A549 (cell line): ENCODE measurements around the gene UNC13D. TPM values are rescaled to one million over a fixed set of nuclear protein-coding genes. Genes with fewer than 3 reads are reported as not detected.

ENCODE experiments used
- ATAC-seq, 2 experiments: fragments of 200-7000 bp in 1 of 2; fragments of >200 bp in 1 of 2; cut with Nextera tagmentation in 1 of 2; cut with Tn5 transposase in 1 of 2; 3 replicates each; pipeline versions ENCODE4 v1.8.0 to v1.9.1; 2018 to 2020; ENCODE audit warnings: mild to moderate bottlenecking in 1 of 2, moderate library complexity in 1 of 2
- CTCF ChIA-PET: fragments of 300-600 bp; sonication (Branson Sonifier 250); formaldehyde crosslinking; extraction: SDS; loops from one replicate; lab custom pipeline; 2021; ENCODE audit warnings: antibody characterized with exemption, inconsistent platforms; lab: Yijun Ruan, JAX
- POLR2A ChIA-PET: fragments of 350-600 bp; formaldehyde crosslinking; extraction: SDS; loops from one replicate; lab custom pipeline; 2021; ENCODE audit warnings: antibody characterized with exemption, inconsistent platforms; lab: Yijun Ruan, JAX
- DNase-seq, 2 experiments: peaks; one replicate each; pipeline versions ENCODE4 v3.0.0 to v3.0.0-alpha.2; 2011 to 2016; ENCODE audit warnings: low read depth in 1 of 2, low spot score in 1 of 2
- FAIRE-seq: peaks from 2 replicates; lab custom pipeline; 2011; peaks lifted over from hg19 to GRCh38; lab: Jason Lieb, UNC
- H3K27ac ChIP-seq, 2 experiments: fragments of >200 bp; sonication (Bioruptor Twin); formaldehyde crosslinking; 3 replicates each; pipeline ENCODE4 v1.5.1; 2016 to 2017
- H3K4me1 ChIP-seq: fragments of >200 bp; sonication (Bioruptor Twin); formaldehyde crosslinking; 3 replicates; pipeline ENCODE4 v1.6.1; 2016
- H3K4me2 ChIP-seq: fragments of >200 bp; sonication (Bioruptor Twin); formaldehyde crosslinking; 3 replicates; pipeline ENCODE4 v1.6.1; 2016
- H3K4me3 ChIP-seq: fragments of >200 bp; sonication (Bioruptor Twin); formaldehyde crosslinking; 3 replicates; pipeline ENCODE4 v1.5.1; 2016
- H3K9me3 ChIP-seq: fragments of >200 bp; sonication (Bioruptor Twin); formaldehyde crosslinking; 3 replicates; pipeline ENCODE4 v1.6.1; 2016
- CBX2 ChIP-seq: fragments of 200-600 bp; sonication (generic); IDR thresholded peaks from 2 replicates; pipeline ENCODE4 v1.6.1; 2016; ENCODE audit warnings: low read depth, mild to moderate bottlenecking, borderline replicate concordance
- CEBPB ChIP-seq, 2 experiments: fragments of >200 bp in 1 of 2; sonication (Bioruptor Twin) in 1 of 2; formaldehyde crosslinking in 1 of 2; IDR thresholded peaks; 2 replicates each; pipeline ENCODE4 v1.6.1; 2012 to 2016
- EHF ChIP-seq: fragments of 250-450 bp; sonication (Bioruptor Pico); IDR thresholded peaks from 2 replicates; pipeline ENCODE4 v1.5.0; 2020; ENCODE audit warnings: mild to moderate bottlenecking
- EHMT2 ChIP-seq: fragments of 200-600 bp; sonication (generic); IDR thresholded peaks from 2 replicates; pipeline ENCODE4 v1.6.1; 2016; ENCODE audit warnings: antibody characterized with exemption, low read depth, mild to moderate bottlenecking, moderate library complexity
- EP300 ChIP-seq, 2 experiments: fragments of >200 bp; sonication (Bioruptor Twin); formaldehyde crosslinking; IDR thresholded peaks; 2 replicates in 1 of 2; 3 replicates in 1 of 2; pipeline ENCODE4 v1.6.1; 2016 to 2017
- ESRRA ChIP-seq: fragments of 150-350 bp; IDR thresholded peaks from 2 replicates; pipeline ENCODE4 v1.6.1; 2014; ENCODE audit warnings: mild to moderate bottlenecking, low read length, borderline replicate concordance
- HDAC2 ChIP-seq: fragments of 200-600 bp; sonication (generic); IDR thresholded peaks from 2 replicates; pipeline ENCODE4 v1.6.1; 2016
- HOXB13 ChIP-seq: fragments of 250-450 bp; sonication (Bioruptor Pico); IDR thresholded peaks from 2 replicates; pipeline ENCODE4 v1.5.0; 2020; ENCODE audit warnings: low read depth, mild to moderate bottlenecking, moderate library complexity
- JUN ChIP-seq, 2 experiments: fragments of >200 bp; sonication (Bioruptor Twin); formaldehyde crosslinking; IDR thresholded peaks; 2 replicates in 1 of 2; 3 replicates in 1 of 2; pipeline ENCODE4 v1.6.1; 2016 to 2017
- JUNB ChIP-seq: fragments of >200 bp; sonication (Bioruptor Twin); formaldehyde crosslinking; IDR thresholded peaks from 2 replicates; pipeline ENCODE4 v1.6.1; 2016
- KDM1A ChIP-seq: fragments of 200-600 bp; sonication (generic); IDR thresholded peaks from 2 replicates; pipeline ENCODE4 v1.6.1; 2016; ENCODE audit warnings: low read depth, mild to moderate bottlenecking
- MAFK ChIP-seq: fragments of 450-650 bp; IDR thresholded peaks from 2 replicates; pipeline ENCODE4 v1.6.1; 2014; ENCODE audit not compliant: partially characterized antibody
- NPAS2 ChIP-seq: fragments of 250-450 bp; sonication (Bioruptor Pico); IDR thresholded peaks from 2 replicates; pipeline ENCODE4 v1.8.0; 2022; ENCODE audit warnings: mild to moderate bottlenecking, moderate library complexity, borderline replicate concordance
- NR3C1 ChIP-seq: fragments of >200 bp; sonication (Bioruptor Twin); formaldehyde crosslinking; IDR thresholded peaks from 3 replicates; pipeline ENCODE4 v1.6.1; 2017
- PBX3 ChIP-seq: IDR thresholded peaks from 2 replicates; pipeline ENCODE4 v1.6.1; 2012
- POLR2A ChIP-seq: IDR thresholded peaks from 2 replicates; pipeline ENCODE4 v1.6.1; 2012; ENCODE audit warnings: mild to moderate bottlenecking, low read length
- RARB ChIP-seq: fragments of 250-450 bp; sonication (Bioruptor Pico); IDR thresholded peaks from 2 replicates; pipeline ENCODE4 v1.8.0; 2021; ENCODE audit warnings: mild to moderate bottlenecking, moderate library complexity
- REST ChIP-seq: fragments of 200-600 bp; sonication (generic); IDR thresholded peaks from 2 replicates; pipeline ENCODE4 v1.6.1; 2016; ENCODE audit warnings: antibody characterized with exemption, mild to moderate bottlenecking, moderate library complexity
- SREBF2 ChIP-seq: fragments of 450-650 bp; IDR thresholded peaks from 2 replicates; pipeline ENCODE4 v1.6.1; 2014; ENCODE audit warnings: mild to moderate bottlenecking, moderate library complexity
- ZNF302 ChIP-seq: fragments of 250-450 bp; sonication (Bioruptor Pico); IDR thresholded peaks from 2 replicates; pipeline ENCODE4 v1.9.0; 2021; ENCODE audit warnings: inconsistent platforms, mild to moderate bottlenecking, moderate library complexity
- ZSCAN20 ChIP-seq: fragments of 250-450 bp; sonication (Bioruptor Pico); IDR thresholded peaks from 2 replicates; pipeline ENCODE4 v1.8.0; 2022; ENCODE audit warnings: mild to moderate bottlenecking, moderate library complexity
- WGBS: methylation state at CpG from one replicate; pipeline ENCODE4 v1.1.6; 2017; ENCODE audit errors: missing lambda C conversion rate; 5-methylcytosine and 5-hydroxymethylcytosine counted together
- polyA plus RNA-seq, 4 experiments: library from polyadenylated mRNA; depleted of rRNA in 3 of 4; stranded (reverse); fragments of >200 nt; fragmentation: RNase III in 1 of 4; extraction: RNeasy Plus Mini Kit Qiagen cat#74134 plus additional on column Dnase treatment in 1 of 4; gene quantifications; 2 replicates in 3 of 4; 3 replicates in 1 of 4; pipeline ENCODE4 v1.2.3, GENCODE V29; 2011 to 2017

UNC13D gene
- polyA plus RNA-seq, 2 of the 4 experiments (the other 2 are of a cell fraction) = 1.6 to 3.5 TPM

DNA sequence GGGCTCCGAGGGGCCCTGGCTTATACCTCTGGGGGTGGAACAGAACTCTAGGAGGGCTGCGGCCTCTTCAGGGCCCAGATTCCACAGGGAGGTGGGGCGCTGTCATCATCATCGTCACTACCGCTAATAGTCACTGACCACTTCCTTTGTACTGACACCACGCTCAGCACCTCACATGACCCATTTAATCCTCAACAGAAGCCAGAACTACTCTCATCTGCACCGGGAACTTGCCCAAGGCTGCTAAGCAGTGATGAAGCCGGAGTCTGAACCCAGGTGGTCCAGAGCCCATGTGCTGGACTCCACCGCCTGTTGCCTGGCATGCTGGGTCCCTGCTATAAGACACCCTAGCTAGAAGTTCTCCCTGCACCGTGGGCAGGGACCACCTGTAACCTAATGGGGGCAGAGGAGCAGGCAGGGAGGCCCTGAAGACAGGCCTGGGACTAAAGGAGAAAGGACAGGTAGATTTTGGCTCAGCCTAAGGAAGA, 12.0 kb downstream of the UNC13D start:
- TF ChIP-seq SREBF2 (no peak), POLR2A (no peak), EP300 (IDR thresholded peaks at IDR 0.05) (no peak), REST (no peak), CEBPB (IDR thresholded peaks at IDR 0.05) (no peak), EHF (CRISPR knock-in tag) (no peak), RARB (CRISPR knock-in tag) (no peak), KDM1A (no peak), JUN (IDR thresholded peaks at IDR 0.05) (no peak), JUNB (no peak), ZSCAN20 (CRISPR knock-in tag) (no peak), NR3C1 (no peak), MAFK (no peak), NPAS2 (CRISPR knock-in tag) (no peak)
- DNase-seq (no peak), FAIRE-seq (no peak), ATAC-seq (no peak)
- no peak overlapping the region for H3K4me3 ChIP-seq
- WGBS = 84% methylated on average over 10 of the region's 10 CpGs
- H3K4me1 ChIP-seq = peaks cover 5% of the 10 kb centered on the region; the same call in 1 of the 3 replicates
- H3K27ac ChIP-seq = no peak overlapping the region
- ChIA-PET CTCF (interaction anchor here (0.9 to 37.0 kb wide), 5 partner anchors 5 to 46 kb away, joined by 3 to 691 read pairs (median 14); partner anchors contain the start of genes TRIM47, UNC13D and WBP2), POLR2A (interaction anchor here (0.7 kb wide), 1 partner anchor 33 kb away, joined by 5 read pairs; no protein-coding TSS in a partner anchor)
- H3K9me3 ChIP-seq = no peaks in the 10 kb centered on the region
- H3K4me2 ChIP-seq = no peak overlapping the region

- no peaks in the 10 kb centered on the region for H3K9me3 ChIP-seq
- no peak overlapping the region for H3K4me3 ChIP-seq
- no peak for FAIRE-seq
- TF ChIP-seq PBX3 = no peak
- no peak for TF ChIP-seq ZNF302 (CRISPR knock-in tag)
- TF ChIP-seq JUN (IDR thresholded peaks at IDR 0.05) = no peak
- TF ChIP-seq HDAC2 = no peak
- no peak for TF ChIP-seq ESRRA
- TF ChIP-seq HOXB13 (CRISPR knock-in tag) = no peak
- TF ChIP-seq EHMT2 = no peak
- TF ChIP-seq CBX2 = no peak
- TF ChIP-seq, all 56 proteins: peak for 0
- DNase-seq (no peak), ATAC-seq (no peak)
- no peak overlapping the region for H3K4me2 ChIP-seq
- POLR2A ChIA-PET = interaction anchor here (0.7 to 1.5 kb wide), 2 partner anchors 32 to 51 kb away, joined by 5 read pairs; no protein-coding TSS in a partner anchor
- H3K4me1 ChIP-seq = peaks cover 5% of the 10 kb centered on the region; the same call in 1 of the 3 replicates
- CTCF ChIA-PET = interaction anchor here (0.6 to 37.0 kb wide), 13 partner anchors 4 to 198 kb away, joined by 3 to 691 read pairs (median 5); partner anchors contain the start of genes GALK1, SMIM5, TRIM47 and UNC13D
- H3K27ac ChIP-seq = no peak overlapping the region
- 80% methylated on average over 15 of the region's 15 CpGs for WGBS
Observed at GRCh38 chr17:75831032-75831571, 13.1 kb downstream of the UNC13D start.
